CD4-positive, alpha-beta T cell (primary cell): ENCODE results near the gene SDK1. TPM values are rescaled to one million over a fixed set of nuclear protein-coding genes. Genes with fewer than 3 reads are reported as not detected.

Source experiments
- ATAC-seq: fragments of 200-7000 bp; cut with Tn5 transposase; one replicate; pipeline ENCODE4 v1.10.0; 2022; ENCODE audit warnings: mild to moderate bottlenecking; ENCODE audit not compliant: poor library complexity
- CTCF ChIA-PET: fragments of 350-600 bp; sonication (Branson Sonifier 250); formaldehyde crosslinking; loops from one replicate; lab custom pipeline; 2021; ENCODE audit warnings: antibody characterized with exemption, inconsistent platforms; lab: Charles Lee
- POLR2A ChIA-PET: fragments of 350-600 bp; sonication (Branson Sonifier 250); formaldehyde crosslinking; loops from one replicate; lab custom pipeline; 2021; ENCODE audit warnings: antibody characterized with exemption, inconsistent platforms; lab: Charles Lee
- DNase-seq, 14 experiments: peaks; one replicate each; pipeline ENCODE4 v3.0.0-alpha.2; 2013 to 2020; ENCODE audit warnings: mixed read lengths in 2 of 14
- H3K27ac ChIP-seq, 2 donors: one replicate each; pipeline versions ENCODE4 v1.5.1 to v1.7.0; 2013; ENCODE audit warnings: low read length in 2 of 2, low read depth in 1 of 2, mild to moderate bottlenecking in 1 of 2
- H3K27me3 ChIP-seq, 2 experiments: 1 replicate in 1 of 2; 2 replicates in 1 of 2; pipeline versions ENCODE4 v1.6.1 to v1.7.0; 2013; ENCODE audit warnings: low read length in 2 of 2, control low read depth in 1 of 2, mild to moderate bottlenecking in 1 of 2, moderate library complexity in 1 of 2; ENCODE audit not compliant: insufficient read depth in 2 of 2, control insufficient read depth in 1 of 2
- H3K36me3 ChIP-seq: one replicate; pipeline ENCODE4 v1.6.1; 2013; ENCODE audit warnings: low read length, control low read depth; ENCODE audit not compliant: insufficient read depth
- H3K4me1 ChIP-seq: one replicate; pipeline ENCODE4 v1.6.1; 2013; ENCODE audit warnings: low read length, control low read depth; ENCODE audit not compliant: insufficient read depth
- H3K4me3 ChIP-seq: one replicate; pipeline ENCODE4 v1.5.1; 2013; ENCODE audit warnings: mild to moderate bottlenecking, low read length, moderate library complexity
- H3K9me3 ChIP-seq, 2 experiments: 1 replicate in 1 of 2; 2 replicates in 1 of 2; pipeline versions ENCODE4 v1.6.1 to v1.7.0; 2013; ENCODE audit warnings: low read length in 2 of 2, mild to moderate bottlenecking in 2 of 2, control low read depth in 1 of 2, moderate library complexity in 1 of 2; ENCODE audit not compliant: control insufficient read depth in 1 of 2, insufficient read depth in 1 of 2
- H3K27ac Mint-ChIP-seq: one replicate; pipeline ENCODE4 v1.8.0; 2020; ENCODE audit warnings: mixed read lengths
- H3K27me3 Mint-ChIP-seq: one replicate; pipeline ENCODE4 v1.8.0; 2021; ENCODE audit warnings: mixed read lengths
- H3K36me3 Mint-ChIP-seq: one replicate; pipeline ENCODE4 v1.8.0; 2021; ENCODE audit warnings: low read depth, mixed read lengths
- H3K4me1 Mint-ChIP-seq: one replicate; pipeline ENCODE4 v1.8.0; 2021; ENCODE audit warnings: low read depth, mixed read lengths
- H3K4me3 Mint-ChIP-seq: one replicate; pipeline ENCODE4 v1.8.0; 2020; ENCODE audit warnings: mild to moderate bottlenecking, mixed read lengths
- H3K9me3 Mint-ChIP-seq: one replicate; pipeline ENCODE4 v1.8.0; 2020; ENCODE audit warnings: mixed read lengths
- intact Hi-C, 2 experiments: fragments of 100-400 bp; cut with DNase I in 1 of 2; cut with micrococcal nuclease in 1 of 2; formaldehyde crosslinking; loops; one replicate each; pipeline versions ENCODE4 v1.15.1 to v1.9.0; 2023 to 2025; cut with DNase I, micrococcal nuclease
- total RNA-seq, 174 experiments: library from RNA in 2 of 174; stranded (reverse) in 2 of 174; gene quantifications; one replicate each; pipeline ENCODE4 v1.2.3 and lab custom pipeline; 2021 to 2026
- TF ChIP-seq, protein P1 (sequence below): fragments of 200-600 bp; IDR thresholded peaks from one replicate; pipeline ENCODE4 v1.8.0; 2022; ENCODE audit warnings: antibody characterized with exemption, mild to moderate bottlenecking

SDK1 gene
- total RNA-seq, 2 experiments from 2014 or later, result 1.1 to 1.3 TPM

DNA sequence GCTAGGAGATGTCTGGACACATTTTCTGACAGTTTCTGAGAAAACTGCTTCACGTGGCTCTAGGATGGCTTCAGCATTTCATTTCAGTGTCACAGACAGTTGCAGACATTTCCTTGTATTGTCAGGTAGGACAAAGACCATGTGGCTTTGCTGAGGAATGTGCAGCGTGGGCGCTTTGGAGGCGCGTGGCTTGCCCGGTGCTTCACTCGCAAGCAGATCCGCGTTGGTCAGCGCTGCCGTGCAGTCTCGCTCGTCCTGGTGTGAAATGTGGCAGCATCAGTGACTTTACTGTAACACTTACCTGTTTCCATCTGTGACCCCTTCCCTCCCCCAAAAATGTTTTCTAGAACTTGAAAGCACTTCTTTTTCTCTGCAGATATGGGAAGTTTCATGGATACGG, 340.5 kb downstream of the SDK1 start:
- ATAC-seq (no peak), DNase-seq (no peak)
- no peaks in the 10 kb centered on the region for H3K9me3 Mint-ChIP-seq
- no peaks in the 10 kb centered on the region for H3K36me3 Mint-ChIP-seq
- H3K36me3 ChIP-seq, result no peaks in the 10 kb centered on the region
- H3K4me3 ChIP-seq, result no peak overlapping the region
- H3K27ac Mint-ChIP-seq, result no peak overlapping the region
- ChIA-PET CTCF (no interaction called here), POLR2A (no interaction called here)
- TF ChIP-seq, protein P1, sequence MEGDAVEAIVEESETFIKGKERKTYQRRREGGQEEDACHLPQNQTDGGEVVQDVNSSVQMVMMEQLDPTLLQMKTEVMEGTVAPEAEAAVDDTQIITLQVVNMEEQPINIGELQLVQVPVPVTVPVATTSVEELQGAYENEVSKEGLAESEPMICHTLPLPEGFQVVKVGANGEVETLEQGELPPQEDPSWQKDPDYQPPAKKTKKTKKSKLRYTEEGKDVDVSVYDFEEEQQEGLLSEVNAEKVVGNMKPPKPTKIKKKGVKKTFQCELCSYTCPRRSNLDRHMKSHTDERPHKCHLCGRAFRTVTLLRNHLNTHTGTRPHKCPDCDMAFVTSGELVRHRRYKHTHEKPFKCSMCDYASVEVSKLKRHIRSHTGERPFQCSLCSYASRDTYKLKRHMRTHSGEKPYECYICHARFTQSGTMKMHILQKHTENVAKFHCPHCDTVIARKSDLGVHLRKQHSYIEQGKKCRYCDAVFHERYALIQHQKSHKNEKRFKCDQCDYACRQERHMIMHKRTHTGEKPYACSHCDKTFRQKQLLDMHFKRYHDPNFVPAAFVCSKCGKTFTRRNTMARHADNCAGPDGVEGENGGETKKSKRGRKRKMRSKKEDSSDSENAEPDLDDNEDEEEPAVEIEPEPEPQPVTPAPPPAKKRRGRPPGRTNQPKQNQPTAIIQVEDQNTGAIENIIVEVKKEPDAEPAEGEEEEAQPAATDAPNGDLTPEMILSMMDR, result no peak
- H3K27me3 ChIP-seq, result peaks cover 0 to 2% of the 10 kb centered on the region in 2 experiments
- no peaks in the 10 kb centered on the region for H3K4me1 Mint-ChIP-seq
- no peaks in the 10 kb centered on the region for H3K4me1 ChIP-seq
- no peak overlapping the region for H3K4me3 Mint-ChIP-seq
- no peak overlapping the region for H3K27ac ChIP-seq
- intact Hi-C loops, result no loop called here
- H3K27me3 Mint-ChIP-seq, result no peaks in the 10 kb centered on the region
- H3K9me3 ChIP-seq, result no peaks in the 10 kb centered on the region

DNA sequence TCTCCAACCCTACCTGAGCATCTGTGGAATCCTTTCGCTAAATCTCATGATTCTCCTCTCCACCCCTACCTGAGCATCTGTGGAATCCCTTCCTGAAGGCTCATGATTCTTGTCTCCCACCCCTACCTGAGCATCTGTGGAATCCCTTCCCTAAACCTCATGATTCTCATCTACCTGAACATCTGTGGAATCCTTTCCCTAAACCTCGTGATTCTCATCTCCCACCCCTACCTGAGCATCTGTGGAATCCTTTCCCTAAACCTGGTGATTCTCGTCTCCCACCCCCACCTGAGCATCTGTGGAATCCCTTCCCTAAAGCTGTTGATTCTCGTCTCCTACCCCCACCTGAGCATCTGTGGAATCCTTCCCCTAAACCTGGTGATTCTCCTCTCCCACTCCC, 342.0 kb downstream of the SDK1 start:
- Mint-ChIP-seq H3K36me3 (no peaks in the 10 kb centered on the region), H3K4me1 (no peaks in the 10 kb centered on the region), H3K27ac (no peak overlapping the region), H3K9me3 (no peaks in the 10 kb centered on the region), H3K4me3 (no peak overlapping the region), H3K27me3 (no peaks in the 10 kb centered on the region)
- ATAC-seq, result no peak
- Histone ChIP-seq H3K4me1 (no peaks in the 10 kb centered on the region), H3K27me3 (no peaks in the 10 kb centered on the region), H3K4me3 (no peak overlapping the region), H3K36me3 (no peaks in the 10 kb centered on the region), H3K9me3 (no peaks in the 10 kb centered on the region), H3K27ac (no peak overlapping the region)
- TF ChIP-seq, protein P1, result no peak
- intact Hi-C loops, result no loop called here
- CTCF ChIA-PET, result no interaction called here
- no peak for DNase-seq
- POLR2A ChIA-PET, result no interaction called here

DNA sequence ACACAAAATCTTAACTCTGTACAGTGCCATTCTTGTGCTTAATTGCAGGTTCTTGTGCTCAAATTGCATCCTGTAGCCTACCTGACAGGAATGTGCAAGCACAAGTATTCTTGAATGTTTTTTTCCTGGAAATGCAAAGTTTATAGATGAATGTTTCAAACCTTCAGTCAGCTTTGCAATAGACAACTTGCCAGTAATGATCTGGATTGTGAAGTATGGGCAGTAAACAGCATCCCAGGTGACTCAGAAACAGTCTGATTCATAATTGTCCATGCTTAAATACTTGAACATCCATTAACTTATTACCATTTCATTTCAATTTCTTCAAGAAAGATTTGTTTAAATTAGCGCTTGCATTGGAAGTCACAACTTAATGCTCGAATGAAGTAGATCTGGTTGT, 347.2 kb downstream of the SDK1 start:
- Mint-ChIP-seq H3K4me1 (no peaks in the 10 kb centered on the region), H3K27ac (no peak overlapping the region), H3K9me3 (no peaks in the 10 kb centered on the region), H3K4me3 (no peak overlapping the region), H3K27me3 (no peaks in the 10 kb centered on the region), H3K36me3 (no peaks in the 10 kb centered on the region)
- Histone ChIP-seq H3K27ac (no peak overlapping the region), H3K4me1 (no peaks in the 10 kb centered on the region), H3K9me3 (no peaks in the 10 kb centered on the region), H3K36me3 (no peaks in the 10 kb centered on the region), H3K4me3 (no peak overlapping the region), H3K27me3 (no peaks in the 10 kb centered on the region)
- ATAC-seq (no peak), DNase-seq (no peak)
- ChIA-PET CTCF (no interaction called here), POLR2A (no interaction called here)
- intact Hi-C loops, result no loop called here
- TF ChIP-seq, protein P1, result no peak
